GM12865 (cell line): Measurements from ENCODE around the gene HOXA13.

Experiments
- DNase-seq: peaks from one replicate; pipeline ENCODE4 v3.0.0; 2010; ENCODE audit warnings: low read depth
- H3K4me3 ChIP-seq: 2 replicates; pipeline ENCODE4 v1.5.1; 2011; ENCODE audit warnings: mild to moderate bottlenecking, low read depth, low read length, control low read depth
- TF ChIP-seq, protein P1 (sequence below): IDR thresholded peaks from 2 replicates; pipeline ENCODE4 v1.5.1; 2011; ENCODE audit warnings: low read length, control low read depth, low read depth, inconsistent platforms; ENCODE audit not compliant: insufficient read depth; ENCODE audit errors: missing control alignments

Gene HOXA13

DNA sequence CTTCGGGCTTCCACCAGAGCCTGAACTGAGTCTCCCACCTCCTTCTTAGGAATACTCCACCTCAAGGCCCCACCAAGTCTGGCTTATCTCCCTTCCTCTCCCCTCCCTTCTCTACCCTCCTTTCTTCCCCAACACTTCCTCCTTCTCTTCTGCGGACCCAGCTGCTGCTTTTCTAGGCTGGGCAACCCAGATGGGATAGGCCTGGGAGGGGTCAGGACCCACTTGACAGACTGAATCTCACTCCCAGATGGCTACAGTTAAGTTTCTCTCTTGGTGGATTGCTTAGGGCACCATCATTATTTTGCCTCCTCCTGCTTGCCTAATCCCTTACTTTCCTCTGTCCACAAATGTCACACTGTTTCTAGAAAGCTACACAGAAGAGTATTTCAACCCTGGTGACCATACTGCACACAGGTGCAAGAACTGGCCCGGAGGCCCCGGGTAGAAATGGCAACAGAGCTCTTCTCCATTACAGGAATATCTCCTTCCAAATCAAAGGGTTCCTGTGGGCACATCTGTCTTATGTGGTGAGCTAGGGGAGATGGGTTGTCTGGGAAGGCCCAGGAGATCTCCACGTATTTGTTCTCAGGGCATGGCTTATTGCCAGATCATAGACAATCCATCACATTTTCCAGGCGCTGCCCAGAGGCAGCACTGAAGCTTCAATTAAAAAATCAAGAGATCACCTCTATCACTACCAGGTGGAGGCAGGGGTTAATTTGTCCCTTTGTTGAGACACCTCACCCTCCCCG is 9.7 kb downstream of the HOXA13 start:
- no peak overlapping the region for H3K4me3 ChIP-seq
- DNase-seq: no peak
- TF ChIP-seq, protein P1, sequence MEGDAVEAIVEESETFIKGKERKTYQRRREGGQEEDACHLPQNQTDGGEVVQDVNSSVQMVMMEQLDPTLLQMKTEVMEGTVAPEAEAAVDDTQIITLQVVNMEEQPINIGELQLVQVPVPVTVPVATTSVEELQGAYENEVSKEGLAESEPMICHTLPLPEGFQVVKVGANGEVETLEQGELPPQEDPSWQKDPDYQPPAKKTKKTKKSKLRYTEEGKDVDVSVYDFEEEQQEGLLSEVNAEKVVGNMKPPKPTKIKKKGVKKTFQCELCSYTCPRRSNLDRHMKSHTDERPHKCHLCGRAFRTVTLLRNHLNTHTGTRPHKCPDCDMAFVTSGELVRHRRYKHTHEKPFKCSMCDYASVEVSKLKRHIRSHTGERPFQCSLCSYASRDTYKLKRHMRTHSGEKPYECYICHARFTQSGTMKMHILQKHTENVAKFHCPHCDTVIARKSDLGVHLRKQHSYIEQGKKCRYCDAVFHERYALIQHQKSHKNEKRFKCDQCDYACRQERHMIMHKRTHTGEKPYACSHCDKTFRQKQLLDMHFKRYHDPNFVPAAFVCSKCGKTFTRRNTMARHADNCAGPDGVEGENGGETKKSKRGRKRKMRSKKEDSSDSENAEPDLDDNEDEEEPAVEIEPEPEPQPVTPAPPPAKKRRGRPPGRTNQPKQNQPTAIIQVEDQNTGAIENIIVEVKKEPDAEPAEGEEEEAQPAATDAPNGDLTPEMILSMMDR: no peak

DNA sequence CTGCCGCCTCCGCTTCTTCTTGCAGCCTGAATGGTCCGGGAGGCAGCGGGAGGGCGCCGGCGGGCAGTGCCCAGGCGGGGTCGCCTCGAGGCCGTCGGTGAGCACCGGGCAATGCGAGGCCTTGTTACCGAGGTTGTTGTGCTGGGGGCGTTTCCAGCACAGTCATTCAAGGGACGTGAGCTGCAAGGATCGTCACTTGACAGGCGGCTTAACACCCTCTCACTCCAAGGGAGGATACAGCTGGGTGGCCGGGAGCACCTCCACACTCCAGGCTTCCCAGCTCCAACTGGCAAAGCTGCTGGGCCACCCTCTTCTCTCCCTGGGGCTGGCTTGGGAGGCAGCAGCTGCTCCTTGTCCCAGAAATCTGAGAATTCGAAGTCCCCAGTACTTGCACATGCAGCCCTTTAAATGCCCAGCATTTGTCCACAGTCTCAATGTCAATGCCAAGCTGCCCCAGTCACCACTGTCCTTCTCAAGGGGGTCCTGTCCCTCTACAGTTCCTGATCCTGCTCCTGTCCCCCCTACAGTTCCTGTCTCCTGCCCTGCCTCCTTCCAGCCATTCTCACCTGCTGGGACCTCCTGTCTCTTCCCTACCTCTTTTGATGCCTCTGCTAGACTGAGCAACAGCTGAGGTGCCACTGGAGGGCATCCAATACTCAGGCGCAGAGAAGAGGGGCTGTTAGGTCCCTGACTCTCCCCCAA is 10.4 kb downstream of the HOXA13 start:
- DNase-seq: no peak
- TF ChIP-seq, protein P1: no peak
- H3K4me3 ChIP-seq: no peak overlapping the region

DNA sequence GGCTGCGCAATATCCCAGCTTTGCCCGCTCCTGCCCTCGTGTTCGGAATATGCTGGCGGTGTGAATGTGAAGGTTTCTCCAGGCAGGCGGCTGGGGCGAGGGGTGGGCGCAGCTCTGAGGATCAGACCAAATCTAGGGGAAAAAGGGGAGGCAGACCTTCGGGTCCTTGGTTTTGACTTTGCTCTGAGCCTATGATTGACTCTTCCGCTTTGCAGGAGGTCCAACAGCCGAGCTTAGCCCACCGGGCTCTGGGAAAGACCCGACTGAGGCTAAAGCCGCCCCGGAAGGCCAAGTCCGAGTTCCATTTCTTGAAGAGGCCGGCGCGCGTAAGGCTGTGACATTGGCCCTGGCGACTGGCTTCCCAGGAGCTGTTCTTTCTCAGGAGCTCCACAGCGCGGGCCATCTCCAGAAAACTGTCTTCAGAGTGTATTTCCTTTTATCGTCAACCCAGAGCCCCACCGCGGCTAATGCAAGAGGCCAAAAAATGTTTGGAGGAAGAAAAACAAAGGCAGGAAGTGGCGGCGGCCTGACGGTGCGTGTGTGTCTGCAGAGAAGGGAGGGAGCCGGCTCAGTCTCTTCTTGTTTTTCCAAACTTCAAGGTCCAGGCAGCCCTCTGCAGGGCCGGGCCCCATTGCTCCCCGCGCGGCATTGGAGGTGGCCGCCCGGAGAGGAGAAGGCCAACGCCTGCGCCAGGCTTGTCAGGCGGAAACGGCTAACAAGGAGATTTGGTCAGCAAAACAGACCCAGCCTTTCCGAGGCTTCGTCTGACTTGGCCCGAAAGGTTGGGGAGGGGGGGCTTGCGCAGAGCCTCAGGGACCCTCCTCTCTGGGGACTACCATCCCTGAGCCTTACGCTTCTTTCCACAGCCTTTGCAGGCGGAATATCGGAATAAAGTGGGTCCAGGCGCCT is 11.3 kb downstream of the HOXA13 start:
- TF ChIP-seq, protein P1: no peak
- DNase-seq: no peak
- H3K4me3 ChIP-seq: no peak overlapping the region

DNA sequence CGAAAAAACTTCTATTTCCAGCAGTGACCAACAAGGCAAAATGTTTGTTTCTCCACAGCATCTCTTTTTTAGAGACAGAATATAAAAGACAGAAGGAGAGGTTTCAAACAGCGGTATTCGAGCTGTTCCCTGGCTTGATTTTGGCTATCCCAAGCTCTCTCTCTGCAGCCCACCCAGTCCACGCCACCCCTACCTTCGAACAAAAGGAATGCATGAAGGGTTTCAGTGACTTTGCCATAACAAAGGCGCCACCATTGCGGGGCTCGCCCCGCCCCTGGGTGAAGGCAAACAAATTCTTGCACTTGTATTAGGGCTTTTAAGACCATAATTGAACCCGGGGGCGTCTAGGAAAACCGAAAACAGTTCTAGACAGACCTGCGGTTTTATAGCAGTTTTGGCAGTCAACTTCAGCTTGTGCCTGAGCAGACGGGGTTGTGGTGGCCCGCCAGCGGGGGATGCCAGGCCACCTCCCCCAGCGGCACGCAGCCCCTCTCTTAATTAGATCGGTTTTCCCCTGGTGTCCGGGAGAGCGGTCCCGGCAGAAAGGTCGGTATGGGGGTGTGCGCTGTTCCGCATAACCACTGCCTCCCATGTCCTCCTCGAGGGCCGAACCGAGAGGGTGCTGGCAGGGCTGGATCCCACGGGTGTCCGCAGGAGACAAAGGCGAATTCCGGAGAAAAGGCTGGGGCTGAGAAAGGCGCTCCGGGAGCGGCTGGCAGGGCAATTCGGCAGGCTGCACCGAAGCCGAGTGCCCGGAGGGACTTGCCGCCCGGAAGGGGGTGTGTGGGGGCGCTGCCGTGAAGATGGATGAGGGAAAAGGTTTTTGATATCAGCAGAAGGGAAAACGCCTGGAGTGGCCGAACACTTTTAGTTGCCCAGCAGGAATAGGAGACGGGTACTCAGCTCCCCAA is 12.2 kb downstream of the HOXA13 start:
- no peak for DNase-seq
- TF ChIP-seq, protein P1: no peak
- no peak overlapping the region for H3K4me3 ChIP-seq

DNA sequence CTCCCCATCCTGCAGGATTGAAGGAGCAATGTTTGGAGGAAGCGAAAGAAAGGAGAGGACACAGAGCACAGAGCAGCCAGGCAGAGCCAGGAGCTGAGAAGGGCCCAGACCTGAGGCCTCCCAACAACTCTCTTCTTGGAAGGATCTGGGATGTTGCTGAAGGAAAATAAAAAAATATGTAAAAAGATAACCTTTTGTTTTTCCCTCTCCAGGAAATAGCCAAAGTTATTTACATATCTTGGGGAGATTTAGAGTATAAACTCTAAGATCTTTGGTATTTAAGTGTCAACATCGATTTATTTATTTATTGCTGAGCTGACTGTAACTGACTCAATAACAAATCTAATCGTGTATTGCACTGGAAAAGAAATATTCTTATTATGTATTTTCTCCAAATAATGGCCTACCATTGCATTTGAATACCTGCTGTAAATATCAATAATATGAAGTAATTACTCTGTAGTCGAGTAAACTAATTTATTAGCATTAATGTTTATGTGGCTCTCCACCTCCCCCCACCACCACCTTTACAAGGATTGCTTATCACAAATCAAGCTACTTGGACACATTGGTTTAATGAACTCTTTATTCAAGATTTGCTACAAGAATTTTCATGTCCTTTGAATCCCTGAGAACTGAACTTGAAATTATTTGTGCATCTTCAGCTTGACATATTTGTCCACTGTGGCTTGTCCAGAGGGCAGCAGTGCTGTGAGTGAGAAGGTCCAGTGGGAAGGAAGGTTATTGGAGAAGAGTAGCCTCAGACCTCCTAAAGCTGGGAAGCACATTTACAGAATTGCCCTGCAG is 13.0 kb downstream of the HOXA13 start:
- no peak overlapping the region for H3K4me3 ChIP-seq
- TF ChIP-seq, protein P1: no peak
- no peak for DNase-seq
